Measurements from ENCODE around the gene CBLL1.

Gene CBLL1

DNA sequence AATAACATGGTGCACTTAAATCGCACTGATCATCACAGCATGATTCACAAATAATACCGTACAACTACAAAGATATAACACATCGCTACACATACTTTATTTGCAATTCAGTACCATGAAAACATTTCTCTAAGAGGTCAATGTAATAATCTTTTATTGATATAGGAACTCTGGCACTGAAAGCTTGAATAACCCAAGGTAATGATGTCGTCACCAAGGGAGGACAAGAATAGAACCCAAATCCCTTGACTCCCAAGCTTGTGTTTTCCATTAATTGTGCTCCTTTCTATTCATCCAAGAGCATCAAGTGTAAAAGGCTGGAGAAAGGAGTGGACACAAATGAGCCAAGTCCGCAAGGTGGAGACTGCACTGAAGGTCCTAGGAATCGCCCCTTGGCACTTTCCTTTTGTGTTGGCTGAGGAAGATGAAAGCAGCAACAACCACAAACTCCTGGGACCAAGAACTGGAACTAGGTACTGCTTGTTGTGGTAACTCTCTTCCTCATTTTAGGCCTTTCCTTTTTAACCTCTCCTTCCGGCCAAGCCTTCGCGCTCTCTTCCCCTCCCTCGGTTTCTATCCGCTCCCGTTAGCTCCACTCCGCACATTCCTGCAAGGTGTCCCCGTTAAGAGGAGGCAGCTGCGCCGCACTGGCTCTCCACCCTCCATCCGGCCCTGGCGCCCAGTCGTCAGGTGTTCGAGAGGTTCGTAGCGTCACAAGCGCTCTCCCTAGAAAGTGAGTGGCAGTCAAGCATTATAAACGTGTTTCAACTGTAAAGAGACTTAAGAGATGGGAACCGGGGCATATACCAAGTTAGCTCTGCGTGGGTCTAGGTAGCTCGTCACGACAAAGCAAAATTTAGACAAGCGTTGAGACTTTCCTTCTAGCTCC lies 1.0 kb upstream of the CBLL1 start:
- DNase-seq (ENCODE audit: low spot score): peak; percentile 76

DNA sequence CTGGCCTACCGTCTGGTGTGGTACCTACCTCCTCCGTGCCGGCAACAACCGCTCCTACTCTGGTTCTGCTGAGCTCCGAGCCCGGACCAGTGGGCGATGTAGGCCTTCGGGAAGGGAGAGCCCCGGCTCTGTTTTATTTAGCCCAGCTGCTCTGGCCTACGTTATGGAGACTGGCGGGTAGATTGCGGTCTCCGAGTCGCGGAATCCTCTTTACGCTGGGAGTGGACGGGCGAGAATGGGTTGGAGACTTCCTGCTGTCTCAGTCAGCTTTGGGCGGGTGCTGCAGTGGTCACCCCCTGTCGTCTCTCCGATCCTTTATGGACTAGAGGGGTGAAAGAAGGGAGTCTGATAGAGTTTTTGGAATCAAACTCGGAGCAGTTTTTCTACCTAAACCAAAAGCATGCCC lies 406 bp downstream of the CBLL1 start:
- DNase-seq (ENCODE audit: low spot score): no peak

DNA sequence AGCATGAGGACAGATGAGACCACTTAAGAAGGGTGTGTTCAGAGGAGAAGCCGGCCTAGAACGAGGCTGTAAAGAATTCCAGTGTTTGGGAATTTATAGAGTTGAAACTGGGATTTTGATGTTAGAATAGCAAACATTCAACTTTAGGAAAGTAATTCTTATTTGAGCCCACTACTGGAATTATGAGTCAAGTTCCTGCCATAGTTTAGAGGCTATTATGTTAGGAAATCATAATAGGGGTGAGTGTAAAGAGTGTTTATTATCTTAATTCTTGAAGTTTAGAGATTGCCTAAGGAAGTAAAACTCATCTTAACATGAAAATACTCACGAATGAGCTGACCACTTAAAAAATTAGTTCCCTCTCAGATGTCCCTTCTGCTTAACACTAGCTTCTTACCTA lies 2.1 kb downstream of the CBLL1 start:
- no peak for DNase-seq (ENCODE audit: low spot score)

DNA sequence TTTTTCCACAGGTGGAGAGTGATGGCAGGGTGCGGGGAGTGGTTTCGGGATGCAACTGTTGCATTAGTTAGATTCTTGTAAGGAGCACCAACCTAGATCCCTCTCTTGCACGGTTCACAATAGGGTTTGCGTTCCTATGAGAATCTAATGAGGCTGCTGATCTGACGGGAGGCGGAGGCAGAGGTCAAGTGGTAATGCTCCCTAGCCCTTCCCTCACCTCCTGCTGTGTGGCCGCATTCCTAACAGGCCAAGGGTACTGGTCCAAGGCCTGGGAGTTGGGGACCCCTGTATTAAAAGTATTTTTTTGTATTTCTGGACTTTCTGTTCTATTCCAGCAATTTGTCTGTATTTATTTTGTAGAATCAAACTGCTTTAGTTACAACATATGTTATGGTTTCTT lies 7.2 kb downstream of the CBLL1 start:
- DNase-seq (ENCODE audit: low spot score): no peak

DNA sequence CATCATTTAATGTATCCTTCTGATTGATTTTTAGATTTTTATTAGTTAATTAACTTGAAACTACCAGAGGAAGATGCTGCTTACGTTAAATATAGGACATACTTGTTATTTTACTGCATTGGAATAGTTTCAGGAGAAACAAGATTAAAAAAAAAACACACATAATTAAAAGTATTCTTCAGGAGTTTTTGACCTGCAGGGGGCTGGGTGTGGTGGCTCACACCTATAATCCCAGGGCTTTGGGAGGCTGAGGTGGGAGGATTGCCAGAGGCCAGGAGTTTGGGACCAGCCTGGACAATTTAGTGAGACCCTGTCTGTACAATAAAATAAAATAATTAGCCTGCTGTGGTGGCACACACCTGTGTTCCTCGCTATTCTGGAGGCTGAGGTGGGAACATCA lies 10.7 kb downstream of the CBLL1 start:
- no peak for DNase-seq (ENCODE audit: low spot score)

DNA sequence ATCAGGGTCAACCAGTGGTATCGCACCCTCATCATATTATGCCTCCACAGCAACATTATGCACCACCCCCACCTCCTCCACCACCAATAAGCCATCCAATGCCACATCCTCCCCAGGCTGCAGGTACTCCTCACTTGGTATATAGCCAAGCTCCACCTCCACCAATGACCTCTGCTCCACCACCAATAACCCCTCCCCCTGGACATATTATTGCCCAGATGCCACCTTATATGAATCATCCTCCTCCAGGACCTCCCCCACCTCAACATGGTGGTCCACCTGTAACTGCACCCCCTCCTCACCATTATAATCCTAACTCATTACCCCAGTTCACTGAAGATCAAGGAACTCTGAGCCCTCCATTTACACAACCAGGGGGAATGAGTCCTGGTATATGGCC lies 14.7 kb downstream of the CBLL1 start:
- no peak for DNase-seq (ENCODE audit: low spot score)

DNA sequence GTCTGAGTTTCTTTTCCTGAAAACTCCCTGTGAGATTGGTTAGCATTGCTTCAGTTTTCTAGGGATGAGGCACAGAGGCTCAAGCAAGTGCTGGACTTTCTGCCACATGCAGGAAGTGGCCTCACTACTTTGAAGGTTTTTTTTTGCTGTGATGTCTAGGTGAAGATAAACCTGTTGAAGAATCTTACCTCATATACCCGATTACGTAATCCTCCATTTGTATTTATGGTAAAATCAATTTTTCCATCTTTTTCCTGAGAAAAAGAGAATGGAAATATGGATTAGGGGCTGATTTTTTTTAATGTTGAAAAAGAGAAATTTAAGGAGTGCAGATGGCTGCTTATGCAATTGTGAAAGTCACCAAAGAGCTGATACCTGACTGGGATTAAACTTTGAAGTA lies 23.4 kb downstream of the CBLL1 start:
- DNase-seq (ENCODE audit: low spot score): no peak

DNA sequence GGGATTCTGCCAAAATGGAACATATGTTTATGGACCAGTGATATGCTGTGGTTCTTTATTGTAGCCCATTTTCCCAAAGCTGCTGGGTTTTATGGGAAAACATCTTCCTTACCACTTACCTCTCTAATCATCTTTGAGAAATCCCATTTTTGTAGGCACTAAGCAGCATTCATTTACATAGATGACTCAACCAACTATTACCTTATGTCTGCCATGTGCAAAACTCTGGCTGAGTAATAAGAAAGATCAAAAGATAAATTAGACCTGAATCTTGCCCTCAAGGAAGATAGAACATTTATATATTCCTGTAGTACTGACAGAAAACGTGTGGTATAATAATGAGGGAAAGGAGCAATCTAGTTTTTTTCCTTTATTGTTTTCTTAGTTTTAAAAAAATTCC lies 24.3 kb downstream of the CBLL1 start:
- DNase-seq (ENCODE audit: low spot score): no peak

DNA sequence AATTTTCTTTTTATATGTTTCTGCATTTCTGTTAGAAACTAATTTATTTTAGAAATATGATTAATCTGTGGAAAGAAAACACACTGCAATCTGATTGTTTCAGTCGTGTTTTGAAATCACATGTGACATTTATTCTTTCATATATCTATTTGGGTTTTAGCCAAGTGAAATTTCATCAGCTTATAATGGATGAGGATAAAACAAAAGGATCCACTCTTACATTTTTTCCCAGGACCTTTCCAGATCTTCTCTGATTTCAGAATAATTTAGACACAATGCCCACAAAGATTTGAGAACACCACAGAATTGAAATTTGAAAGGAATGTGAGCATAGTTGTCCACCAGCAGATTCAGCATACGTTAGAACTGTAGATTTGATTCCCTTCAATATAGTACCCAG lies 29.1 kb downstream of the CBLL1 start:
- no peak for DNase-seq (ENCODE audit: low spot score)

DNA sequence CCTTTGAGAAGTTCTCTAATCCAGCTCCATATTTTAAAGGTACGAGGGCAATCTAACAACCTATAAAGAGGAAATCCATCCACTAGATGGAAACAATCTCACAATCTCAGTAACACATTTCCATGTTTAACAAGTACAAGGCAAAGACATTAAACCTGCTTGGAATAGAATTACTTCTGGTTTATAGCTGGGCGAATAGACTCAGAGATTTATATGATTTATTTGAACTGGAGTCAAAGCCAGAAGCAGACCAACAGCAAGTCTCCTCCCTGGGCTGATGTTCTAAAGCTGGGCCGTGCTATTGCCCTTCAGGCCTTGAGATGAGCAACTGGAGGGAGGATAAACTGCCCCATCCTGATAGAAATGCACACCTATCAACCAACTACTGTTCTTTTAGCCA lies 33.8 kb downstream of the CBLL1 start:
- DNase-seq (ENCODE audit: low spot score): no peak

DNA sequence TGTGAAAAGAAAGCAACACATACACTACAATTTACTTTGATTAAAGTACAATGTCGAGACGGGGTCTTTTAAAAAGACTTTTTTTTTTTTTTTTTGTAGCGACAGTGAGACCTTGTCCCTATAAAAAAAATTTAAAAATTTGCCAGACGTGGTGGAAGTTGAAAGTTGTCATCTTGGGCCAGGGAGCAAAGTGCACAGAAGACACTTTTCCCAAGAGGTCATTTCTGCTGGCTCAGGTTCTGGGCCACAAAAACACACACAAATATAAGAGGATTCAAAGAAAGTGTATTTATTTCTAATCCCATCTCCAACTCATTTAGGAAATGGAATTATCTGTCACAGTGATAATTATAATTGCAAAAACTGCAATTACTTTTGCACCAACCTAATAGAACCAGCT lies 34.3 kb downstream of the CBLL1 start:
- no peak for DNase-seq (ENCODE audit: low spot score)

DNA sequence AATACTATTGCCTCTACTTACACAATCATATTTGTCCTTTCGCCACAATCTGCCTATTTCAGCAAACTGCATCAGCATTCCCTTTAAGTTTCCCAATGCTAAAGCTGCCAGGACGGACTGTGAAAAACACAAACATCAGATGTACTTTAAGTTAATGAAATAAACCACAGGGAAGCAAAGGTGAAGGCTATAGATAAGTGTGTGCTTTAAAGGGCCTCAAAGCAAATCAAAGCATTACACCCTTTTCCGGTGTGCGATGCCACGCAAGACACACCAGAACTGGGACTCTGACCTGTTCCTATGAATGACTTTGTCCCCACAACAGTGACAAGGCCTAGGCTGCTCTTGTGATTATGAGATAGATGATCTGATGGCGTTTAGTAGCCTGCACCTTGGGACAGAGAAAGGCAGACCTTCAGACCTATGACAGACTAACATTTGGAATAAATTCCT lies 35.7 kb downstream of the CBLL1 start:
- no peak for DNase-seq (ENCODE audit: low spot score)

DNA sequence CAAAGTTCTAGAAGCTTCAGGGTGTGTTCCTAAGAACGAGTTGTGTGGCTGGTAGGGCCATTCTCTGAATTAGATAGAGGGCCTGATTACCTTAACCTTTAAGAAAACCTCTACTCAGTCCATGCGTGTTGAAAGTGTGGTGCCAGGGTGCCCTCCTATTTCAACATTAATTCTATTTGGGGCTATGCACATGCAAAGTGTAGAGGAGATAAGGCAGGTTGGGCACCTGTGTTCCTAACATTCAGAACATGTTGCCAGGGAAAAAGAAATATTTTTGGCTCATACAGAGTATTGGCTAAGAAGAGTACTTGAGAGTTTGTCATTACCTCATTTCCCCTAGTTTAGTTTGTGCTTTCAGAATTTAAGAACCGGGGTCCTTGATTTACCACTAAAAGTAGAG lies 38.4 kb downstream of the CBLL1 start:
- no peak for DNase-seq (ENCODE audit: low spot score)

DNA sequence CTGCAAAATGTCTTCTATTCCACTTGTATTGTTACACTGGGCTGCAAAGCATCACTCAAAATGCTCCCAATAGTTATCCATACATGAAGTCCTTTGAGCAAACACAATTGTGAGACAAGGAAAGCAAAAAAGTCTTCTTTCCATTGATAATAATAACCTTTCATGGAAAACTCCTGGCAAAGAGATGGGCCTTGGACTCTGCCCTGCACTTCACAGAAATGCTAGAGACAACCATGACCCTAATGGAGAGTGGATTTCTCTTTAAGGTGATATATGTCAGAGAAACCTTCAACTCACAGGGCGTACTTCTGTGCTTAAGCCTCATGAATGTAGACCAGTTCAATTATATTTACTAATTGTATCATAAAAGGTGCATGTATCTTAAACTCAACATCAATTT lies 39.7 kb downstream of the CBLL1 start:
- no peak for DNase-seq (ENCODE audit: low spot score)

DNA sequence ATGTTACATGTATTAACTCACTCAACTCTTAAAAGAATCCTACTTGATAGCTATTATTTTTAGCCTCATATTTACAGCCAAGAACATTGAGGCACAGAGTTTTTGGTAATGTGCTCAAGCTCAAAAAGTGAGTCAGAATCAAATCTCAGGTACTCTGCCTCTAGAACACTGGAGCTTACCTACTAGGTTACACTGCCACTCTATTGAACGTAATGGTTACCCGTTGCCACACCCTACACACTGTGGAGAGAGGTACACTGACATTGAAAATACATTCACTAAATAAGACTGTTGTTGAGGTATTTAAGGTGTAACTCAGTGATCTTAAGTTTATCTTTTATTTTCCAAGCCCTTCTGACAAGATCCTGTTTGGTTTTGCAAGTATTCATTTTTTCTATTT lies 41.2 kb downstream of the CBLL1 start:
- no peak for DNase-seq (ENCODE audit: low spot score)

DNA sequence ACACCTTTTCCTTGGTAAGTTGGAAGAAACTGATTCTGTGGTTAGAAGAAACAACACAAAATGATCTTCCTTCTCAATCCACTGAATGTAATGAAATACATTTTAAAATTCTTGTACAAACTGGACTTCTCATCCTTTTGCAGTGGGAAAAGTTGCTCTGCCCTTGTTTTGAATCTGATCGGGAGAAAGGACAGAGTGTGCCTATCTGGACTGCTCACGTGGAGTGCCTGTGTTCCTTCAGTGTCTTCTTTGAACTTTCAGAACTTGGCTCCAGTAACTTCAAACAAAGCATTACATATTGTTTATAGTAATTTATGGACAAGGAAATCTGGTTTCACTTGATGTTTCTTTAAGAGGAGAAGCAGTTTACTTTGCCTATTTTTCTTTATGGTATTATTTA lies 42.0 kb downstream of the CBLL1 start:
- DNase-seq (ENCODE audit: low spot score): no peak

DNA sequence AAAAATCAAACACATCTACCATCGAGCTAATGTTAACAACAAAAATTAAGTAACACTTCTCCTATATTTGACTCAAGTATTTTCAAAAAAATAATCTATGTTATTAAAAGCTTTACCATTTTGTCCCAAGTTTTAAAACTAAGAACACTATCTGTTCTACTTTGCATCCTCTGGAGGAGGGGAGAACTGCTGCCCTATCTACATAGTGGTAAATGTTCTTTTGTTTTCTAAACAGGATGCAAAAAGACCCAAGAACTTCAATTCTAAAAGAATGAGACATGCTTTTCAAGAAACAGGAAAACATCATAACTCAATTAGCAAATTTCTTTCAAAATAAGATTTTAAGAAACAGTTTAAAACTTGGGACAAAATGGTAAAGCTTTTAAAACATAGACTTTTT lies 44.3 kb downstream of the CBLL1 start:
- DNase-seq (ENCODE audit: low spot score): no peak

DNA sequence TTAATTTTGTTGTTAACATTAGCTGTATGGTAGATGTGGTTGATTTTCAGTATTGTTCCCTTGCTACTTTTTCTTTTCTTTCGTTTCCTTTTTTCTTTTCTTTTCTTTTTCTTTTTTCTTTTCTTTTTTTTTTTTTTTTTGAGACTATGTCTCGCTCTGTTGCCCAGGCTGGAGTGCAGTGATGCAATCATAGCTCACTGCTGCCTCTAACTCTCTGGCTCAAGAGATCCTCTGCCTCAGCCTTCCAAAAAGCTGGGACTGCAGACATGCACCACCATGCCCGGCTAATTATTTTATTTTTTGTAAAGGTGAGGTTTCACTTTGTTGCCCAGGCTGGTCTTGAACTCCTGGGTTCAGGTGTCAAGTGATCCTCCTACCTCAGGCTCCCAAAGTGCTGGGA lies 44.7 kb downstream of the CBLL1 start:
- no peak for DNase-seq (ENCODE audit: low spot score)

DNA sequence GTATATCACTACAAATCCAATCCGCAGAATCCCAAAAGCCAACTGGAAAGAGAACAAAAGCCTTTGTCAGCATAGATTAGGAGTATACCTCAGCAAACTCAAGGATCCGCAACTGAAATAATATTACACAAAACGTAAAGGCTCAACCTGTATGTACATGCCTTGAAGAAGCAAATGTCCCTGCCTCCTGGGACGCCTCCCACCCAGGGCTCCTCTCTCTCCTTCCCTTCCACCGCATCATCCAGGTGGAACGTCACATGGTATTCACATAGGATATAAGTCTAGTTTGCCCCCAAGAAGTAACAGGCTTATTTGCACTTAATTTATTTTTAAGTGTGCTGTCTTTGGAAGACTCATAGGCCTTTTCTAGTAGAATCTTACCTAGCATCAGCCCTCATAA lies 45.7 kb downstream of the CBLL1 start:
- DNase-seq (ENCODE audit: low spot score): no peak

DNA sequence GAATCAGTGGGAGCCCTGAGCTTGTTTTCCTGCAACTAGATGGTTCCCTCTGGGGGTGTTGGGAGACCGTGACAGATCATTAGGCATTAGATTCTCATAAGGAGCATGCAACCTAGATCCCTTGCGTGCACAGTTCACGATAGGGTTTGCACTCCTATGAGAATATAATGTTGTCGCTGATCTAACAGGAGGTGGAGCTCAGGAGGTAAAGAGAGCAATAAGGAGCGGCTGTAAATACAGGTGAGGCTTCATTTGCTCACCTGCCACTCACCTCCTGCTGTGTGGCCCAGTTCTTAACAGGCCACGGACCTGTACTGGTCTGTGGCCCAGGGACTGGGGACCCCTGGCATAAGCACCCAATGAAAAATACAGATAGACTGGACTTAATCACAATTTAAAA lies 48.4 kb downstream of the CBLL1 start:
- DNase-seq (ENCODE audit: low spot score): no peak

DNA sequence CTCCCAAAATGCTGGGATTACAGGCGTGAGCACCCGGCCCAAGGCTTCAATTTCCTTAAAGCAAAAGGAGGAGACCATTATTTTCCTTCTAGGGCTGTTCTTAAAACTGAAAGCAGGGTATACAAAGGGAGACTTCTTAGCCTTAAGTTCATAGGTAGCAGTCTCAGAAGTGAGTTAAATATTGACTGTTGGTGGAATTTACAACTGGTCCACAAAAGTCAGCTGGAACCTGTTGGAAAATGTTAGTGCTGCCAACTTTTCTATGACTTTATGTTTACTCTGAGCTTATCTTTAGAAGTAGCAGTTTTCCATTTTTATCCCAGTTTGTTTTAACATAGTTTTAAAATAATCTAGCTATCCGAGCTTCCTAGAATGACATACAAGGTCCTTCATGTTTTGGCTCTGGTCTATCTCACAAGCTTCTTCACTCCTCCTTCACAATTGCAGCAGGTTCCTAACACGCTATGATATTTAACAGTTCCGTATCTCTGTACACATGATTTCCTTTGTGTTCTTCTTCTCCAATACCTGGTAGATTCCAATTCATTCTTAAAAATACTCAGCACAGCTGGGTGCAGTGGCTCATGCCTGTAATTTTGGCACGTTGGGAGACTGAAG lies 55.8 kb downstream of the CBLL1 start:
- no peak for DNase-seq (ENCODE audit: low spot score)

DNA sequence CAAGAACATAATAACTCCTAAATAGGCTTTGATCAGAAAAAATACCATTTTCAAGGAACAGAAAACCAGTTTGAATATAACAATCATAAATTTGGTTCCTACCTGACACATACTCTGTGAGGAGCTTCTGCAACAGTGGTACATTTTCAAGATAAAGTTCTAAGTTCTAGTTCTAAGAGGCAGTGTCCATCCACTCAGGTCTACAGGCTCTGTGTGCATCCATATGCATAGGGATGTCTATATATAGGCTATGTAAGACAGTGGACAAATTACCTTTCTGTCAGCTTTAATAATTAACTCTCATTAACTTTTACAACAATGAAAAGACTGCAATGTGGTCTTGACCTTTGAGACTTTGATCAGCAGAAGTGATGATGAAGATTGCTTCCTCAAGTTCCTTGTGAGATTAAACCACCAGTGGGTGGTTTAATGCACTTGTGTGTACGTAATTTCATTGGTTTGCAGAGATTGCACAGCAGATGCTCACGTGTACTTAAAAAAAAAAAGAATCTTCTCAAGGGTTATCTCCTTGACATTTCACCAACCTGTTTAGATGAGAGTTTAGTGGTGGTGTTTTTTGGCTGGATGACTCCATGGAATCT lies 59.2 kb downstream of the CBLL1 start, which contains the start of gene SLC26A3:
Gene SLC26A3, minus strand, starts transcription at position 215 of the 602 bp plus-strand sequence. CDS start 8,714 bp downstream, outside the sequence.
- no peak for DNase-seq (ENCODE audit: low spot score)

DNA sequence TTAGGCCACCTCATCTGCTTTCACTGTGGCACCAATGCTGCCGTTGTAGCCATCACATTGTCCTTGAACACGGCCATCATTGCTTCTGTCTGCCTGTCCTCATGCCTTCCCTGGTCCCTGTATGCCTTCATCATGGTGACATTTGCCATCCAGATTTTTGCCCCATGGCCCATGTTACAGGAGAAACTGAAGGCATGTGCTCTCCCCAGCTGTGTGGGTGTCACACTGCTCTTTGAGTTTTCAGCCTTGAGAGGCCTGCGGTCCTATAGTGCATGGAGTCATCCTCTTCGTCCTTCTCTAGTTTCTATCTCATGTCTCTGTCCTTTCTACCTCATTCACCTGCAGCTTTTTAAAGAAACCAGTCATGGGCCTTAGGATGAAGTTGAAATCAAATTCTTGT lies 65.2 kb downstream of the CBLL1 start:
- no peak for DNase-seq (ENCODE audit: low spot score)

Measured in ecto neural progenitor cell (in vitro differentiated cells).